Stimulated activated CD8-positive, alpha-beta memory T cell treated with anti-CD3 and anti-CD28 coated beads, Interleukin-12 subunit alpha, Interleukin-12 subunit beta, amount 100 ng/mL, for 1 hour (primary cell): Measurements from ENCODE around the gene IQGAP1.
"Not testable (repeated sequence)": the region's sequence is repeated elsewhere in the genome, so short reads cannot be mapped to it uniquely, and the experiment has no call there.

Experiments used
- DNase-seq: peaks from one replicate; pipeline ENCODE4 v3.0.0-alpha.2; 2020; ENCODE audit warnings: low read depth

Gene IQGAP1

DNA sequence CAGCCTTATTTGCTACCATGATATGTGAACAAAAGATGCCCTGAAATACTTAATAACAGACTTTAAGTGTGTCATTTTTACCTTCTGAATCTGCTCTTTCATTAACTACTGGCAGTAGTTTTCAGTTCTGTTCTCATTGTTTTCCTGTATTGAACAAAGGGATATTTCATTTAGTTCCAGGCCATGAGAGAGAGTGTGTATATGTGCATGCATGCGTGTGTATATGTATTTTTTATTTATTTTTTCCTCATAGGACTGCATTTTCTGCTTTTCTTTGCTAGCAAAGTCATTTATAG is 94.9 kb downstream of the IQGAP1 start:
- DNase-seq, result no peak

DNA sequence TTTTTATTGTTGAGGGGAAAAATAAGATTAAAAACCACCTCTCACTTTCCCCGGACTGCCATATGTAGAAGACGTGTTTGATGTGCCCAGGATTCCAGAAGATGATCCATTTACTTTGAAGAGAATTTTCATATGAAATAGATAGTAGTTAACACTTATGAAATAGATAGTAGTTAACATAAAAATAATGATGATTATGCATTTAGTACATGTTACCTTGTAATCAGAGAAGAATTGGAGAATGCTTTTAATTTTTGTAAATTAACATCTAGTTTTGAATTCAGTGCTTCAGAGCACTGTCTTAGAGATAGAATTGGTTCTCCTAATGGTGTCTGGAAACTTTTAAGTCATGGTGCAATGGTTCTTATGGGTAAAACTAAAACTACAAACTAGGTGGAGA is 95.6 kb downstream of the IQGAP1 start:
- DNase-seq, result no peak

DNA sequence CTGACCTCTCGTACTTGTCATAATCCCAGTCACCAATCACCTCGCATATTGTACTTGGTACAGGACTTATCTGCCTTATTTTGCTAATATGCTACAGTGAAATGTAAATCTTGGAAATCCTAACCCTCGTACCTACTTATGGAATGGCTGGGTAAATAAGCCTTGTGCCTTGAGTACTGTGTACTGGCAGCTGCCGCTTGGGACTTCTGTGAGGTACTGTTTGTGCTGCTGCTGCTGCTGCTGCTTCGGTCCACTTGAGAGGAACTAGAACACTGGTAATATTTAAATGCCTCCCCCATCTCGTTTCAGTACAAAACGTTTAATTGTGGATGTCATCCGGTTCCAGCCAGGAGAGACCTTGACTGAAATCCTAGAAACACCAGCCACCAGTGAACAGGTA is 99.1 kb downstream of the IQGAP1 start:
- no peak for DNase-seq

DNA sequence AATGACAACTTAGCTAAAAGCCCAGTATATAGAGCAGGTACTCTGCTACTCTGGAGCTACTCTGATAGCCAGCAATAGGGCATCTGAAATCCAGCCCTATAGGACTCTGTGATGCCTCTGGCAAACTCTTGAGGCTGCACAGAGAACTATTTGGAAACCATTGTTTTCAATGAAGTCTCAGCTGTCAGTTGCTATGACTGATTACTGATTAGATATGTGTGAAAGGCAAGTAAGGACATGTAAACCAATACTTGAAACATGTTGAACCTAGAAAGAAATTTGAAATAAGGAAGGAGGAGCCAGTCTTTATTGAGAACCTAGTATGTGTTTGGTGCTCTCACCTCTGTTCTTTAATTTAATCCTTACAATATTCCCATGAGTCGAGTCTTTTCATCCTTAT is 101.5 kb downstream of the IQGAP1 start:
- DNase-seq, result no peak

DNA sequence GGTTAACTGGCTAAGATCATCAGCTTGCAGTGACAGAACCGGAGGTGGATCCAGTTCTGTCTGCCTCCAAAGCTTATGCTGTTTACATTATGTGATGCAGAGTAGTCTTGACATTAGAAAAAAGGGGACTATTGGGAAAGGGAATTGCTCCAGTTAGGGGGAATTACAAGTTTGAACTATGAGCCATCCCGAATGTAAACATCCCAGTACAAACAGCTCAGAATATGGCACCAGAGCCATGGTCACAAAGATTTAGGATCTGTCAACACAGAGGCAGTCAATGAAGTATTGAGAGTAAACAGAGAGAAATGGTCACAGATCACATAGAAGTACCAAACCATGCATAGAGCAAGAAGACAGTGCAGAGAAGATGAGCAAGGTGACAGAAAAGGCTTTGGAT is 101.9 kb downstream of the IQGAP1 start:
- no peak for DNase-seq

DNA sequence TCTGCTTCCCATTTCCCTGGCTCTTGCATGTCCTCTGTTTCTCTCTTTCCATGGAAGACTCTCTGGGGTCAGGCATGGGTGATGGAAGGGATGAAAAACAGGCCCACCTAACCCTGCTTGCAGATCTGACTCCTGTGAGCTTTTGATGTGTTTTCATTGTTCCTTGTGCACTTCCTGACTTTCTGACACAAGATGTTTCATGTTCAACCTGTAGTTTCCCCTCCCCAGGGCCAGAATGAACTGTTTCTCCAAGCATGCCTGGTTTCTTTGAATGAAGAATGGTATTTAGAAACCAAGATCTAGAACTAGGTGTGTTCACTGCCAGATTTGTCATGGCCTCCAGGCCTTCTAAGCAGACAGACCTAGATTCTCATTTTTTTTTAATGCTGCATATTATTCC is 105.6 kb downstream of the IQGAP1 start:
- no peak for DNase-seq

DNA sequence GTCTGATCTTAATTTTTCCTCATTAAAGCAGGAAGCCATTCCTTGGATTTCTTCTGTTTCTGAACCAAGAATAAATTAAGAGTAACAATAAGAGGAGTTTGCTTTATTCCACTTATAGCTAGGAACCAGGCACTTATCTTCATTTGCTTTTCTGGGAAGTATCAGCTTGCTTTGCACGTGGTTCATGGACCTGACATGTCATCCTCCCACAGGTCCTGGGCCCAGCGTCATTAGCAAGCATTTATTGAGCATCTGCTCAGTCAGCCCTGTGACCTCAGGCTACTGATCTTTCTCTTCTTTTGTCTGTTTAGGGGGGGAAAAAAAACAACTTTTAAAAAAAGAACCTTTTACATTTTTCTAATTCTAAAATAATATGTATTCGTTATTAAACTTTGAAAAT is 107.0 kb downstream of the IQGAP1 start:
- no peak for DNase-seq

DNA sequence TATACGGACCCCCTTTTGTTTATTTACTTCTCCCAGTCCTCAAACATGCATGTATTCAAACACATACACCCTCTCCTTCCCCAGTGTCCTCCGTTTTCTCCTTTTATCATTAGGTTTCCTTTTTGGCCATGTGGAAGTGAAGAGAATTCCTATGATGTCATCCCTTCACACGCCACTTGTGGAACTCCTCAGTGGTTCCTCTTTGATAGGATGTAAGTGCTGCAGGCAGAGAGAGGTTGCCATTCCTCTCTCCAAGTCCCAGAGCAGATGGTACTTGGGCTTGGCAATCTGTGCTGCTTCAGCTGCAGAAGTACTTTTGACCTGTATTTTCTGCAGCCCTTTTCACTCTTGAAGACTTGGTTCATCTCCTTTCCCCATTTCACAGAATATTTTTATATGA is 108.7 kb downstream of the IQGAP1 start:
- no peak for DNase-seq

DNA sequence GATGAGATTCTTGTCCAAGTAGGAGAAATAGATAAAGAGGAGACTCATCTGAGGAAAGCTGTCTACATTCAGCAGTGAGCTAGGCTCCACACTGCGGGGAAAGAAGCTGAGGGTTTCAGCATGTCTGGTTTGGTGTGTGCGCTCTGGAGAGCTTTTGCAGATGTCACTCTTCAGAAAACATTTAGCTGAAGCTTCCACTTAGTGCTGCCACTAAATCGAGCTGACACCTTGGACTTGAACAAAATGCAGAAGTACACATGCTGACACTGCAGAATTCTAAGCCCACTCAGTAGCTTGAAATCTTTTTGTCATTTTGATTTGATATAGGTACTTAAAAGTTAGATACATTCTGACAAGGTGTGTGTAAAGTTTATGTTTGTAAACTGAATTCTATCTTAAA is 109.3 kb downstream of the IQGAP1 start:
- no peak for DNase-seq

DNA sequence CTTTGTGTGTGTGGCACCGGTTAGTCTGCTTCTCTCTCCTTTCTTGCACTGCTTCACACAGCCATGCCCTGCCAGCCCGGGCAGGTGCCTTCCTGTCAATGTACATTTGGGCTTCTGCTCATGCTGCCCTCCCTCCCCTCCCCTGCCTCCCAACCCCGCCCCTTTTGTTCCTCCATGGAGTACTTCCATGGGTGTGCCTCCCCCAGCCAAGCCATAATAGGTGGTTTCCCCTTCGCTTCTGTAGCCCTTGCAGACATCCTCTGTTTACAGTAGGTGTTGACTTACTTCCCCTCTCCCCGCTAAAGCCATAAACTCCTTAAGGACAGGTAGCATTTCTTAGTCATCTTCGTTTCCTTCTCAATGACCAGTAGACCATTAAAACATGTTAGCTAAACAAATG is 109.9 kb downstream of the IQGAP1 start:
- no peak for DNase-seq

DNA sequence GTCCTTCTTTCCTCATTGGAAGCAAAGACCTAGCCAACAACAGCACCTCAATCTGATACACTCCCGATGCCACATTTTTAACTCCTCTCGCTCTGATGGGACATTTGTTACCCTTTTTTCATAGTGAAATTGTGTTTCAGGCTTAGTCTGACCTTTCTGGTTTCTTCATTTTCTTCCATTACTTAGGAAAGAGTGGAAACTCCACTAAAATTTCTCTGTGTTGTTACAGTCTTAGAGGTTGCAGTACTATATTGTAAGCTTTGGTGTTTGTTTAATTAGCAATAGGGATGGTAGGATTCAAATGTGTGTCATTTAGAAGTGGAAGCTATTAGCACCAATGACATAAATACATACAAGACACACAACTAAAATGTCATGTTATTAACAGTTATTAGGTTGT is 112.1 kb downstream of the IQGAP1 start:
- DNase-seq, result no peak

DNA sequence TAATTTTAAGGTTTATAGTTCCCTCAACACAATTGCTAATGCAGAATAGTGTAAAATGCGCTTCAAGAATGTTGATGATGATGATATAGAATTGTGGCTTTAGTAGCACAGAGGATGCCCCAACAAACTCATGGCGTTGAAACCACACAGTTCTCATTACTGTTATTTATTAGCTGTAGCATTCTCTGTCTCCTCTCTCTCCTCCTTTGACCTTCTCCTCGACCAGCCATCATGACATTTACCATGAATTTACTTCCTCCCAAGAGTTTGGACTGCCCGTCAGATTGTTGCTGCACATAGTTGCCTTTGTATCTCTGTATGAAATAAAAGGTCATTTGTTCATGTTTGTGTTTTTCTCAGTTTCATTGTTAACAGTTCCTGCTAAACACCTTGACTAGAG is 113.9 kb downstream of the IQGAP1 start:
- no peak for DNase-seq

DNA sequence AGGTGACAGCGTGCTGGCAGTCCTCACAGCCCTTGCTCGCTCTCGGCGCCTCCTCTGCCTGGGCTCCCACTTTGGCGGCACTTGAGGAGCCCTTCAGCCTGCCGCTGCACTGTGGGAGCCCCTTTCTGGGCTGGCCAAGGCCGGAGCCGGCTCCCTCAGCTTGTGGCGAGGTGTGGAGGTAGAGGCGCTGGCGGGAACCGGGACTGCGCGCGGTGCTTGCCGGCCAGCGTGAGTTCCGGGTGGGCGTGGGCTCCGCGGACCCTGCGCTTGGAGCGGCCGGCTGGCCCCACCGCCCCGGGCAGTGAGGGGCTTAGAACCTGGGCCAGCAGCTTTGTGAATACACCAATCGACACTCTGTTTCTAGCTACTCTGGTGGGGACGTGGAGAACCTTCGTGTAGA is 122.7 kb downstream of the IQGAP1 start:
- DNase-seq, result not testable (repeated sequence)

DNA sequence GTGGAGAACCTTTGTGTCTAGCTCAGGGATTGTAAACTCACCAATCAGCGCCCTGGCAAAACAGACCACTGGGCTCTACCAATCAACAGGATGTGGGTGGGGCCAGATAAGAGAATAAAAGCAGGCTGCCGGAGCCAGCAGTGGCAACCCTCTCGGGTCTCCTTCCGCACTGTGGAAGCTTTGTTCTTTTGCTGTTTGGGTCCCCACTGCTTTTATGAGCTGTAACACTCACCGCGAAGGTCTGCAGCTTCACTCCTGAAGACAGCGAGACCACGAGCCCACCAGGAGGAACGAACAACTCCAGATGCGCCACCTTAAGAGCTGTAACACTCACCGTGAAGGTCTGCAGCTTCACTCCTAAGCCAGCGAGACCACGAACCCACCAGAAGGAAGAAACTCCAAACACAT is 123.2 kb downstream of the IQGAP1 start:
- not testable (repeated sequence) for DNase-seq

DNA sequence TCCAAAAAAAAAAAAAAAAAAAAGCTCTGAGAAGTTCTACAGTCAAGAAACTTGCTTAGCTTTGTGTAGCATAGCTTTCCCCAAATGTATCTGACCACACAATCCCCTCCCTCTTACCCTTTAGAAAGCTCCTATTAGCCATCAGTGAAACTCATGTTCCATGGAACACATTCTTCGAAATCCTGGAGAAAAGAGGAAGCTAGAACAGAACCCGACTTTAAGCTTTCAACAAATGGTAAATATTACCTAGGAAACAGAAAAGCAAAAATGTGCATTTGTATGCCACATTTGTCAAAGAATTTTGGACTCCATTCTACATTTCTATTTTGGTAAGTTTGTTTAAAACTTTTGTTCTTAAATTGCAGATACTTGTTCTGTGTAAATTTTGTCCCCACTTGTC is 124.2 kb downstream of the IQGAP1 start:
- DNase-seq, result no peak

DNA sequence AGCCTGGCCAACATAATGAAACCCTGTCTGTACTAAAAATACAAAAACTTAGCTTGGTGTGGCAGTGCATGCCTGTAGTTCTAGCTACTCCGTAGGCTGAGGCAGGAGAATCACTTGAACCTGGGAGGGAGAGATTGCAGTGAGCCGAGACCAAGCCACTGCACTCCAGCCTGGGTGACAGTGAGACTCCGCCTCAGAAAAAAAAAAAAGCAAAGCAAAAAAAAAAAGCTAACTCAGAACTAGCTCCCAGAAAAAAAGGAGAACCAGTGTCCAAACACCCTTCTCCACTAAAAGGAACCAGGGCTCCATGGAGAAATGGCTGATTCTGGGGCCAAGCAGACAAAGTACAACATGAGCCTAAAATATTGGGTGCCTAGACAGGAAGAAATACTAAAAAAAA is 124.9 kb downstream of the IQGAP1 start:
- no peak for DNase-seq

DNA sequence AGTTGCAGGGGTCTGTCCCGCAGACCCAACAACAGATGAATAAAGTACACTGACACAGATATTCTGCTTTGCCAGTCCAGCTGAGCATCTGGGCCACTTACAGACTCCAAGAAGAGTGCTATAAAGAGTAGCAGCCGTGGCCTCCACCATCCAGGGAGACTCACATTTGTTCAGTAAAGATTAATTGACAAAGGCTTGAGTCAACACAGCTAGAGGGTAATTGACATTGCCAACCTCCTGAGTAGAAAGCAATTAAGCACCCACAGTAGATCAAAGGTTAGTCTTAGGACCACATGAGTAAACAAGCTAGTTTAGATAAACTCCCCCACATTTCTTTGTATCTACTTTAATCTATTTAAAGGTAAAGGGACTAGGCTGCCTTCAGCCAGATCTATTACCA is 125.4 kb downstream of the IQGAP1 start:
- DNase-seq, result no peak

DNA sequence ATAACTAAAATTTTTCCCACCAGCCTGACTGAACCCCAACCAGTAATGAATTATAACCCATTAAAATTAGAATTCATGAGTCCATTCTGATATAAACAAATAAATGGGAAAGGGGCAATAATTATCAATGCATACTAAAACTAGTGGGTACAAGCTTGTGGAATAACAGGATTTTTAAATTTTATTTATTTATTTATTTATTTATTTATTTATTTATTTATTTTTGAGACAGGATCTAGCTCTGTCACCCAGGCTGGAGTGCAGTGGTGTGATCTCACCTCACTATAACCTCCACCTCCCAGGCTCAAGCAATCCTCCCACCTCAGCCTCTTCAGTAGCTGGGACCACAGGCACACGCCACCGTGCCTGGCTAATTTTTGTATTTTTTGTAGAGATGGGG is 125.9 kb downstream of the IQGAP1 start:
- not testable (repeated sequence) for DNase-seq

DNA sequence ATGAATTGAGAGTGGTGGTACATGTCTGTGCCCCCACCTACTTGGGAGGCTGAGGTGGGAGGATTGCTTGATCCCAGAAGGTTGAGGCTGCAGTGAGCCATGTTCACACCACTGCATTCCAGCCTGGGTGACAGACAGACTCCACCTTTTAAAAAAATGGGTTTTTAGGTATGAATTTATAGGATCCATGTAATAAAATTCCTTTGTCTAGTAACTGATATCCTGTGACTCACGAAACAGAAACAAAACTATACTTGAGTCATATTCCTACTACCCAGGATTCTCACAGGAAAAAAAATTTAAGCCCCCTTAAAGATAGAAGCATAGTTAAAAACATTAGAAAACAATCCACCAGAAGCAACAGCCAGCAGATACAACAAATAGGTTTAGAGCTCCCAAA is 131.6 kb downstream of the IQGAP1 start:
- DNase-seq, result no peak

DNA sequence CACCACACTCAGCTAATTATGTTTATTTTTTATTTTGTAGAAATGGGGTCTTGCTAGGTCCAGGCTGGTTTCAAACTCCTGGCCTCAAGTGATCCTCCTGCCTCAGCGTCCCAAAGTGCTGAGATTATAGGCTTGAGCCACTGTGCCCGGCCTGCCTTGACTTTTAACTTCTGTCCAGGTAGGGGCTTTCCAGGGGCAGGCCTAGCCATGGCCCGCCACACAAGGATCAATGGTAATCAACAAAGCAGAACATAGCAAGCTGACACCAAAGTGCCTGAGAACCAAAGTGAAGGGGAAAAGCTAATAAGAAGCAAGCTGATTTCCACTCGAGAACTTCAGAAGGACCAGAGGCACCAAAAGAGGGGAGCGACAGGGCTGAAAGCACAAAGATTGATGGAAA is 132.3 kb downstream of the IQGAP1 start:
- DNase-seq, result no peak

DNA sequence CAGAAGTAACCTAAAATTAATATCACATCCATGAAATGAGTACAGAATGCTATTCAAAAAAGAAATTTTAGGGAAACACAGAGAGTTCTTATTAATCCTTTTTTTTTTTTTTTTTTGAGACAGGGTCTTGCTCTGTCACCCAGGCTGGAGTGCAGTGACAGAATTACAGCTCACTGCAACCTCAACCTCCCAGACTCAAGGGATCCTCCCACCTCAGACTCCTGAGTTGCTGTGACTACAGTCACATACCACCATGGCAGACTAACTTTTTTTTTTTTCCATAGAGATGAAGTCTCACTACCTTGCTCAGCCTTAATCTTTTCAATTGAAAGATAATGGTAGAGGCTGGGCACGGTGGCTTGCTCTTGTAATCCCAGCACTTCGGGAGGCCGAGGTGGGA is 135.3 kb downstream of the IQGAP1 start:
- DNase-seq, result no peak

DNA sequence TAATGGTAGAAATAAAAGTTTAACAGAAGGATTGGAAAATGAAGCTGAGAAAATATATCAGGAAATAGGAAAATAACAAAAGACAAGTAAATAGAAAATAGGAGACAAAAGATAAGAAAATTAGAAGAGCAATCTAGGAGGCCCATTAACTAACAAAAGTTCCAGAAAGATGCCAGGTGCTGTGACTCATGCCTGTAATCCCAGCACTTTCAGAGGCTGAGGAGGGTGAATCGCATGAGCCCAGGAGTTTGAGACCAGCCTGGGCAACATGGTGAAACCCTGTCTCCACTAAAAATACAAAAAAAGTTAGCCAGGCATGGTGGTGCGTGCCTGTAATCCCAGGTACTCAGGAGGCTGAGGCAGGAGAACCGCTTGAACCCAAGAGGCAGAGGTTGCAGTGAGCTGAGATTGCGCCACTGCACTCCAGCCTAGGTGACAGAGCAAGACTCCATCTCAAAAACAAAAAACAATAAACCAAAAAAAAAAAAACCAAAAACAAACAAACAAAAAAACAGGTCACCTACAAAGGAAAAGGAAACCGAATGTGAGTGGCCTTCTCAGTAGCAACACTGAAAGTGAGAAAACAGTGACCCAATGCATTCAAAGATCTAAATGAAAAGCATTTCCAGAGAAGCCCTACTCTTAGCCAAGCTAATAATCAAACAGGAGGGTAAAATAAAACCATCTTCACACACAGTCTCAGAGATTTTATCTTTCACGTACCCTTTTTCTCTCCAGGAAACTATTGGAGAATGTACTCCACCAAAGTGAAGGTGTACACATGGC is 136.2 kb downstream of the IQGAP1 start:
- not testable (repeated sequence) for DNase-seq

DNA sequence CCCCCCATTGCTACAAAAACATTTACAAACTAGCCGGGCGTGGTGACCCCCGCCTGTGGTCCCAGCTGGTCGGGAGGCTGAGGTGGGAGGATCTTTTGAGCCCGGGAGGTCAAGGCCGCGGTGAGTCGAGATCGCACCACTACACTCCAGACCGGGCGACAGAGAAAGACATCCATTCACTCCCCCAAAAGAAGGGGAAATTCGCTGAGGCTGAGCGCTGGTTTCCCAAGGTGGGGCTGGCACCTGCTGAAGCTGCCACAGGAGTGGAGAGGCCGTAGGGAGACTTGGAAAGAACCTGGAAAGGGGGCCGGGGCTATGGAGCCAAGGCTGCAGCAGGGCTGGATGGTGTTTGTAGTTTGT is 140.9 kb downstream of the IQGAP1 start:
- DNase-seq, result no peak

DNA sequence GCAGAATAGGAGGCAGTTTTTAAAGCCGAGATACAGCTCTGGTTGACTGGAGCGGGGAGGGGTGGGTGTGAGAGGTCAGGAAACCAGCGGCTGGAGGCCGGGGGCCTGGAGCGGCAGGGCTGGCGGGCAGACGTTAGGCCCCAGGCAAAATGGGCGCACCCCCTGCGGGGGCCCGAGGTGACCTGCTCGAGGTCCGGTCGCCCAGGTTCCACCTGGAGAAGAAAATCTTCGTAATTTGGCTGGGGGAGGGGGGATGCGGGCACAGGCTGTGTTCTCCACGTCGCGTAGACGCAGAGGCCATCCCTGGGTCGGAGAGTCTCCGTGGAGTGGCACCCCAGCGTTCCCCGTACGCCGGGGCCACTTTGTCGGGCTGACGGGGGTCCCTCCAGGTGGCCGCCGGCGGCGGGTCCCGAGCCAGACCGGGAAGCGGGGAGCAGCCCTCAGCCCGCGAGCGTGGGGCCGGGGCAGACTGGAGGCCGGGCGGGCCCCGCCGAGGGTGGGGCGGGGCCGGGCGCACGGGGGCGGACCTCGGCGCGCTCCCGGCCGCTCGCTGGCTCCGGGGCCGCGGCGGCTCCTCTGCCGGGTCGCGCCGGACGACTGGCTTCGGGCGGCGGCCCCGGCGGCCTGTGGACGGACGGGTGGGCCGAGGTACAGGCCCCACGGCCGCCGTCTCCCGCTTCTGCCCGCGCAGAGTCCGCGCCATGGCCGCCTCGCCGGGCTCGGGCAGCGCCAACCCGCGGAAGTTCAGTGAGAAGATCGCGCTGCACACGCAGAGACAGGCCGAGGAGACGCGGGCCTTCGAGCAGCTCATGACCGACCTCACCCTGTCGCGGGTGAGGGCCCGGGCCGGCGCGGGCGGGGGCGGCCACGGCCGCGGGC is 141.6 kb downstream of the IQGAP1 start, which contains the start of gene CRTC3:
Gene CRTC3 (plus strand): TSS at position 553 of the 879 bp plus-strand sequence. CDS start 149 bp downstream, at position 702.
- peak; percentile 27 for DNase-seq
